Measurements from ENCODE around the gene ZC3H4.

The ZC3H4 gene

DNA sequence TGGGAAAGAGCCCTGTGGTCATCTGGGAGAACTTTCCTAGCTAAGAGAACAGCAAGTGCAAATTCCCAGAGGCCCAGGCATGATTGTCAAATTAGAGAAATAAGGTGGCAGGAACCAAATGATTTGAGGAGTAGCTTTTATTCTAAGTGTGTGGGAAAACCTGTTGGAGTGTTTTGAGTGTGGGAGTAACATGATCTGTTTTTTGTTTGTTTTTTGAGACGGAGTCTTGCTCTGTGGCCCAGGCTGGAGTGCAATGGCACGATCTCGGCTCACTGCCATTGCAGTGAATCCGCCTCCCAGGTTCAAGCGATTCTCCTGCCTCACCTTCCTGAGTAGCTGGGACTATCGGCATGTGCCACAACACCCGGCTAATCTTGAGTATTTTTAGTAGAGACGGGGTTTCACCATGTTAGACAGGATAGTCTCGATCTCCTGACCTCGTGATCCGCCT, 19.5 kb upstream of the ZC3H4 start:
- no peak for DNase-seq (ENCODE audit: low read depth)
- H3K4me3 ChIP-seq (ENCODE audit: low read length): no peak overlapping the region
- TF ChIP-seq, protein P1, sequence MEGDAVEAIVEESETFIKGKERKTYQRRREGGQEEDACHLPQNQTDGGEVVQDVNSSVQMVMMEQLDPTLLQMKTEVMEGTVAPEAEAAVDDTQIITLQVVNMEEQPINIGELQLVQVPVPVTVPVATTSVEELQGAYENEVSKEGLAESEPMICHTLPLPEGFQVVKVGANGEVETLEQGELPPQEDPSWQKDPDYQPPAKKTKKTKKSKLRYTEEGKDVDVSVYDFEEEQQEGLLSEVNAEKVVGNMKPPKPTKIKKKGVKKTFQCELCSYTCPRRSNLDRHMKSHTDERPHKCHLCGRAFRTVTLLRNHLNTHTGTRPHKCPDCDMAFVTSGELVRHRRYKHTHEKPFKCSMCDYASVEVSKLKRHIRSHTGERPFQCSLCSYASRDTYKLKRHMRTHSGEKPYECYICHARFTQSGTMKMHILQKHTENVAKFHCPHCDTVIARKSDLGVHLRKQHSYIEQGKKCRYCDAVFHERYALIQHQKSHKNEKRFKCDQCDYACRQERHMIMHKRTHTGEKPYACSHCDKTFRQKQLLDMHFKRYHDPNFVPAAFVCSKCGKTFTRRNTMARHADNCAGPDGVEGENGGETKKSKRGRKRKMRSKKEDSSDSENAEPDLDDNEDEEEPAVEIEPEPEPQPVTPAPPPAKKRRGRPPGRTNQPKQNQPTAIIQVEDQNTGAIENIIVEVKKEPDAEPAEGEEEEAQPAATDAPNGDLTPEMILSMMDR (conservative IDR thresholded peaks at IDR 0.05; ENCODE audit: low read depth, low read length): no peak

DNA sequence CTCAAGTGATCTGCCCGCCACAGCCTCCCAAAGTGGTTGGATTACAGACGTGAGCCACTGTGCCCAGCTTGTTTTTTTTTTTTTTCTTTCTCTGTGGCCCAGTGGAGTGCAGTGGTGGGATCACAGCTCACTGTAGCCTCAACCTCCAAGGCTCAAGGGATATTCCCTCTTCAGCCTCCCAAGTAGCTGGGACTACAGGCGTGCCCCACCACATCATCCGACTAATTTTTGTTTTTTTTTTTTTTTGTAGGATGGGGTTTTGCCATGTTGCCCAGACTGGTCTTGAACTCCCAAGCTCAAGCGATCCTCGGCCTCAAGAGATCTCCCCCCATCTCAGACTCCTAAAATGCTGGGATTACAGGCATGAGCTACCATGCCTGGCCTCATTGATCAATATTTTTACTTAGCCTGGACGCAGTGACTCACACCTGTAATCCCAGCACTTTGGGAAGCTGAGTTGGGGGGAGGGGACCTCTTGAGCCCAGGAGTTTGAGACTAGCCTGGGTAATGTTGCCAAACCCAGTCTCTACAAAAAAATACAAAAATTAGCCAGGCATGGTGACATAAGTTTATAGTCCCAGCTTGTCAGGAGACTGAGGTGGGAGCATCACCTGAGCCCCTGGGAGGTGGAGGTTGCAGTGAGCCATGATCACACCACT, 18.7 kb upstream of the ZC3H4 start:
- peak overlapping the region; percentile 94 for H3K4me3 ChIP-seq (ENCODE audit: low read length)
- DNase-seq (ENCODE audit: low read depth): no peak
- TF ChIP-seq, protein P1 (conservative IDR thresholded peaks at IDR 0.05; ENCODE audit: low read depth, low read length): no peak

DNA sequence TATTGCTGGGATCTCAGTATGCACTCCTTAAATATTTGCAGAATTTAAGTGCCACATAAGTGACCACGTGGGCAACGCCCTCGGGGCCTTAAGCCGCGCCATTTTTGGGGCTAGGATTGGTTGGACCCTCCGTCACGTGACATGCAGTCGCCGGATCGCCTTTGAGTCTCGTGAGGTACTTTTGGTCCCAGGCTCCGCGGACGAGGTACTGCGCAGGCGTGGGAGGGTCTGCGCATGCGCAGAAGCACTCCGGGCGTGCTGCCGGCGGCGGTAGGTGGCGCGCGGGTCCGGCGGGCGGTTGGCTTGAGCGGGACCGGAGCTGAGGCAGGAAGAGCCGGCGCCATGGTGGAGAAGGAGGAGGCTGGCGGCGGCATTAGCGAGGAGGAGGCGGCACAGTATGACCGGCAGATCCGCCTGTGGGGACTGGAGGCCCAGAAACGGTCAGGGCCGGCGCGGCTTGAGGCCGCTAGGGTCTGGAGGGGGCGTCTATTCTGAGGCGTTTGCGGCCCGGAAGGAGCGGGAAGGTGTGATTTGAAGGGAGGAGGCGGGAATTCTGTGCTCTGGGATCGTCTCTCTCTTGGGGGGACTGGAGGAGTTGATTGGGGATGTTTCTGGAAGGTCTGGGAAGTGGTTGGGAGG, 17.1 kb upstream of the ZC3H4 start, which contains the start of gene SAE1:
TSS of gene SAE1 (plus strand) at position 247 of the 639 bp plus-strand sequence. CDS start at position 343, 96 bp downstream.
- peak; percentile 93 for DNase-seq (ENCODE audit: low read depth)
- peak within 1 kb of the TSS; percentile 94 for H3K4me3 ChIP-seq (ENCODE audit: low read length)
- TF ChIP-seq, protein P1 (conservative IDR thresholded peaks at IDR 0.05; ENCODE audit: low read depth, low read length): peak; percentile 40

DNA sequence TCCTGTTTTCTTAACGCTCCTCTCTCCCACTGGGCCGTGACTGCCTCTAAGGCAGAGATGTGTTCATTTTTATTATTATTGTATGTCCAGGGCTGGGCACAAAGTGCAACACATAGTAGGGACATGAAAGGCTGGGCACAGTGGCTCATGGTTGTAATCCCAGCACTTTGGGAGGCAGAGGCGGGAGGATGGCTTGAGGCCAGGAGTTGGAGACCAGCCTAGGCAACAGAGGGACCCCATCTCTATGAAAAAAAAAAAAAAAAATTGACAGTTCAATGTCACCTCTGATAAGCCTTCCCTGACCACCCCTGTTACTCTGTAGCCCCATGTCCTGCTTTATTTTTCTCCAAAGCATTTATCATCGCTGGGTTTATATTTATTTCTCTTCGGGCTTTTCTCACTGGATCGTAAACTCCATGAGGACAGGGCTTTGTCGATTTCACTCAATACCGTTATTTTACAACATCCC, 16.6 kb upstream of the ZC3H4 start:
- TF ChIP-seq, protein P1 (conservative IDR thresholded peaks at IDR 0.05; ENCODE audit: low read depth, low read length): no peak
- DNase-seq (ENCODE audit: low read depth): no peak
- H3K4me3 ChIP-seq (ENCODE audit: low read length): no peak overlapping the region

DNA sequence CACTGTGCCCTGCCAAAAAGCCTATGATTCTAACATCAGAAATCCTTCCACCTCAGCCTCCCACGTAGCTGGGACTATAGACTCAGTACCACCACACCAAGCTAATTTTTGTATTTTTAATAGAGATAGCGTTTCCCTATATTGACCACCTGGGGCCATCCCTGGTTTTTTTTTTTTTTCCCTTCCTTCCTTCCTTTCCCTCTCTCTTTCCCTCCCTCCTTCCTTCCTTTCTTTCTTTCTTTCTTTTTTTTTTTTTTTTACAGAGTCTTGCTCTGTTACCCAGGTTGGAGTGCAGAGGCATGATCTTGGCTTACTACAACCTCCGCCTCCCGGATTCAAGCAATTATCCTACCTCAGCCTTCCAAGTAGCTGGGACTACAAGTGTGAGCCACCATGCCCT, 16.0 kb upstream of the ZC3H4 start:
- TF ChIP-seq, protein P1 (conservative IDR thresholded peaks at IDR 0.05; ENCODE audit: low read depth, low read length): no peak
- H3K4me3 ChIP-seq (ENCODE audit: low read length): no peak overlapping the region
- DNase-seq (ENCODE audit: low read depth): no peak

DNA sequence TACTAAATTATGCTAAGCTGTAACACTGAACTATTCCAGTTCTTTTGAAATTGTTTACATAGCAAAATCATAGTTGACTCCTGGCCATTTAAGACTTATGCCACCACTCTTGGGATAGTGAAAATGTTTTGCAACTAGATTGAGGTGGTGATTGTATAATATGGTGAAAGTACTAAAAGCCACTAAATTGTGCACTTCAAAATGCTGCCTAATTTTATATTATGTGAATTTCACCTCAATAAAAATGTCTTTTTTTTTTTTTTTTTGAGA, 12.0 kb upstream of the ZC3H4 start:
- DNase-seq (ENCODE audit: low read depth): no peak
- TF ChIP-seq, protein P1 (conservative IDR thresholded peaks at IDR 0.05; ENCODE audit: low read depth, low read length): no peak

More for the DNA sequence above, 12.0 kb upstream of the ZC3H4 start:
- H3K4me3 ChIP-seq (ENCODE audit: low read length): no peak overlapping the region
